D721Med (cell line): ENCODE results near the gene KLHL4.
"Not testable (repeated sequence)": the region's sequence is repeated elsewhere in the genome, so short reads cannot be mapped to it uniquely, and the experiment has no call there.

Experiments used
- DNase-seq: peaks from one replicate; pipeline ENCODE4 v3.0.0; 2011; ENCODE audit warnings: low spot score; ENCODE audit not compliant: insufficient read length
- FAIRE-seq: peaks from 2 replicates; lab custom pipeline; 2011; peaks lifted over from hg19 to GRCh38; lab: Jason Lieb, UNC
- TF ChIP-seq, protein P1 (sequence below): IDR thresholded peaks from 2 replicates; pipeline ENCODE4 v1.5.1; 2012; ENCODE audit warnings: mild to moderate bottlenecking, control low read depth; ENCODE audit not compliant: insufficient read depth; ENCODE audit errors: missing control alignments

KLHL4 gene

DNA sequence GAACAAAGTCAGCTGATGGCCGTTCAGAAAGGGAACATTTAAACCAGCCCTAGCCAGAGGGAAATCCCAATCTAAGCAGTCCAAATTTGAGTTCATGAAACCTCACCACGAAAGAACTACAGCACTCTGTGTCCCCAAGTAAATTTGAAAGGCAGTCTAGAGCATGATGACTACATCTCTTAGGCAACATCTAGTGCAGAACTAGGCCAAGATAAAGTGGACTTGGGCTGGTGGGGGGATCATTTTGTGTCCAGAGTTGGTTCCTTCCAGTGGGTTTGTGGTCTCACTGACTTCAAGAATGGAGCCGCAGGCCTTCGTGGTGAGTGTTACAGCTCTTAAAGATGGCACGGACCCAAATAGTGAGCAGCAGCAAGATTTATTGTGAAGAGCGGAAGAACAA, 64.9 kb downstream of the KLHL4 start:
- TF ChIP-seq, protein P1, sequence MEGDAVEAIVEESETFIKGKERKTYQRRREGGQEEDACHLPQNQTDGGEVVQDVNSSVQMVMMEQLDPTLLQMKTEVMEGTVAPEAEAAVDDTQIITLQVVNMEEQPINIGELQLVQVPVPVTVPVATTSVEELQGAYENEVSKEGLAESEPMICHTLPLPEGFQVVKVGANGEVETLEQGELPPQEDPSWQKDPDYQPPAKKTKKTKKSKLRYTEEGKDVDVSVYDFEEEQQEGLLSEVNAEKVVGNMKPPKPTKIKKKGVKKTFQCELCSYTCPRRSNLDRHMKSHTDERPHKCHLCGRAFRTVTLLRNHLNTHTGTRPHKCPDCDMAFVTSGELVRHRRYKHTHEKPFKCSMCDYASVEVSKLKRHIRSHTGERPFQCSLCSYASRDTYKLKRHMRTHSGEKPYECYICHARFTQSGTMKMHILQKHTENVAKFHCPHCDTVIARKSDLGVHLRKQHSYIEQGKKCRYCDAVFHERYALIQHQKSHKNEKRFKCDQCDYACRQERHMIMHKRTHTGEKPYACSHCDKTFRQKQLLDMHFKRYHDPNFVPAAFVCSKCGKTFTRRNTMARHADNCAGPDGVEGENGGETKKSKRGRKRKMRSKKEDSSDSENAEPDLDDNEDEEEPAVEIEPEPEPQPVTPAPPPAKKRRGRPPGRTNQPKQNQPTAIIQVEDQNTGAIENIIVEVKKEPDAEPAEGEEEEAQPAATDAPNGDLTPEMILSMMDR, result no peak
- FAIRE-seq (no peak), DNase-seq (no peak)

DNA sequence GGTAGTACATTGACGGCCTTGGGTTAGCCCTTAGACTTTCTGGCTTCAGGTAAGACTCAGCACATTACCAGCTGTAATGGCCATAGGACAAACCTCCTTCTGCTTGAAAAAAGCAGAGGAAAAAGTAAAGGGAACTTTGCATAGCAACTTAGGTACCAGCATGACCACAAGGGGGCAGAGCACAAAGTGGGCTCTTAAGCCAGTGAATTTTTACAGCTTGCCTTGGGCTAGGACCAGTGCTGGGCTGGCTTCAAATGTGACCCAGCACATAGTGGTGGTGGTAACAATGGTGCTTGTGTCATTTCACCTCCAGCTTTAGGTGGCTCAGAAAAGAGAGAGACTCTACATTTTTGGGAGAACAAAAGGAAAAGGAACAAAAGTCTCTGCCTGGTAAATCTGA, 66.1 kb downstream of the KLHL4 start:
- DNase-seq, result no peak
- FAIRE-seq, result no peak

DNA sequence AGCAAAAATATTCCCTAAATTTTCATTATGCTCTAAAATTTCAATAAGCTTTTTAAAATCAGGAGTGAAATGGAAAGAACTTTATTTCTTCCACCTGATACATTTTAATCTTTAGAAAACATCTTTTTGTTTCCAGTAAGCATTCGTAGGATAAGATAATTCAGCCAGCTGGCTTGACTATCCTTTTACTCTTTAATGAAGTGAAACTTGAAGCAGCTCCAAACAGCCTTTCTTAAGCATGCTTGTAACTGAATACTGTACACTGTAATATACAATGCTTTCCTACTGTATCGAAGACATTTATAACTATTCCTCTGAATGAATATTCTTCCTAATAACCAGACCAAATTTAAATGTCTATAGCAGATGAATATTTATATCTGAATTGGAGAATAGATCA, 98.8 kb downstream of the KLHL4 start:
- FAIRE-seq (no peak), DNase-seq (no peak)
- TF ChIP-seq, protein P1, result no peak

More for the DNA sequence above, 66.1 kb downstream of the KLHL4 start:
- TF ChIP-seq, protein P1, result no peak

DNA sequence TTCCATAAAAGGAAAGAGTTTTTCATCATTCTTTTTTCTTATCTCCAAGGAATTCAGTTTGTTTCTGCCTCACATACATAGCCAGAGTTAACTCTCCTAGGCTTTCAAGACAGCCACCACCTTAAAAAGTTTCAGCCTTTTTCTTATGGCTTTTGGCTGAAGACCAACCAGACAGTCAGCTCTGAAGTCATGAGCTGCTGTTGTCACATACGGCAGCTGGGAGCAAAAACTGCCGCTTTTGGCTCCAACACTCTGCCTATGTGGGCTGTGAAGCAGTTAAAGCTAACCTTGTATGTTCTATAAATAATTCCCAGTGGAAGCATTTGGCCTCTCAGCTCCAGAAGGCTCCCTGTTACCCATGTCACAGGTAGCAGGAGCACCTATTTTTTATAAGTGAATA, 104.1 kb downstream of the KLHL4 start:
- FAIRE-seq (no peak), DNase-seq (no peak)
- TF ChIP-seq, protein P1, result no peak

DNA sequence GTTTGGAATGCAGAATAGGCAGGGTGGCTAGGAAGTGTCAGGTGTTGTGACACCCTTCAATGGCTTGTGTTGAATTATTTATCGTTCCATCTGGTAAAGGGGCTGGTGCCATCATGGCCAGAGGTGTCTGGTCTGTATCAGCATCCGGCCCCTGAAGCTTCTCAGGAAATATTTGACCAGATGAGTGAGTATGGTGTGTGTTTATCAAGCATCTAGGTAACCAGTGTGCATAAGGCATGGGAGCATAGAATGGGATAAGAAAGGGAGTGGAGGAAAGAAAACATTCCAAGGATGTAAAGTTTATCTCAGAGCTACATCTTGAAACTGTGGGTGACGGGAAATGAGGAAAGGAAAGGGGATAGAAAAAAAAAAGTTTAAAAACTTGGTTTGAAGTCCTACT, 109.4 kb downstream of the KLHL4 start:
- no peak for DNase-seq
- TF ChIP-seq, protein P1, result no peak
- no peak for FAIRE-seq

DNA sequence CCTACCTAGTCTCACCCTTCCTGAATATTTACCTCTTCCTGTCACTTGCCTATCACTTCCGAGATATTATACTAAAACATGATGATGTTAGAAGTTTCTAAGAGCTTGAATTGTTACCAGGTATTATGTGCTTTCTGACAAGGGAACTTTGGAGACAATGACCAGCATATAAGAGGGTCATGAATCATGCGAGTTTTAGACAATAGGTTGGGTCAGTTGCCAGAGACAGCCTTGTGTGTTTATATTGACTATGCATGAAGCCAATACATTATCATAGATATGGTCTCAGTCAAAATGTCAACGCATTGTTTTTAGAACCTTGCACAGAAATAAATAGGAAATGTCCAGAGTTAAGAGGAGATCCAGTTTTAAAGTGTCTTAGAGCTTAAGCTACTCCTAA, 116.8 kb downstream of the KLHL4 start:
- FAIRE-seq, result no peak
- TF ChIP-seq, protein P1, result no peak
- no peak for DNase-seq

DNA sequence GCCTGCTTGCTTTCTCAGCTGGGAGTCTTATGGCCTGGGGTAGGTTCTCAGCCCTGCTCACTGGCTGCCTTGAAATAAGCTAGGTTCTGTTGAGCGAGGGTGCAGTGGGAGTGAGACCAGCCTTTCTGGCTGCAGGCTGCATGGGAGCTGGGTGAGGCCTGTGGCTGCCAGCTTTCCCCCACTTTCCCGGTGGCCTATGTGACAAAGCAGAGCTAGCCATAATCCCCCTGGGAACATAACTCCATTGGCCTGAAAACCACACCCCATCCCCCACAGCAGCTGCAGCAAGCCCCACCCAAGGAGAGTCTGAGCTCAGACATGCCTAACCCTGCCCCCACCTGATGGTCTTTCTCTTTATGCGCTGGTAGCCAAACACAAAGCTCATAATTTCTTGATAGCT, 118.9 kb downstream of the KLHL4 start:
- FAIRE-seq, result no peak

DNA sequence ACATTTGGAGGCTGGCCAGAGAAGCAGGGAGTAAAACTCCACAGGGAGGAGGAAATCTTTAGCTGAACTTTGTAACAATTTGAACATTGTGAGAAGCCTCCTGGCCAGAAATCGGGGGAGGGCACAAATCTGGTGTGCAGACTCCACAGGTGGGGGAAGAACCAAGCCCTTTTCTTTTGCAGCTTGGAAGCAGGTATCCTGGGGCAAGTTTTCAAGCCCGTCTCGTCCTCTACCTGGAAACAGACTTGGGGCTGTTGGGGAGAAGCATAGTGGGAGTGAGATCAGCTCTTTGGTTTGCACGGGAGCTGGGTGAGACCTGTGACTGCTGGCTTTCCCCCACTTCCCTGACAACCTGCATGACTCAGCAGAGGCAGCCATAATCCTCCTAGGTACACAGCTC, 123.8 kb downstream of the KLHL4 start:
- not testable (repeated sequence) for DNase-seq

More for the DNA sequence above, 118.9 kb downstream of the KLHL4 start:
- DNase-seq, result no peak
- TF ChIP-seq, protein P1, result no peak

More for the DNA sequence above, 123.8 kb downstream of the KLHL4 start:
- FAIRE-seq, result not testable (repeated sequence)
